Mononuclear cell (primary cell): ENCODE data around the gene SLC38A10. TPM values are rescaled to one million over a fixed set of nuclear protein-coding genes. Genes with fewer than 3 reads are reported as not detected.

ENCODE experiments used
- H3K27me3 ChIP-seq: 2 replicates; pipeline ENCODE4 v1.6.0; 2011; ENCODE audit warnings: low read length, control low read depth; ENCODE audit not compliant: insufficient read depth
- H3K4me1 ChIP-seq: 2 replicates; pipeline ENCODE4 v1.5.1; 2011; ENCODE audit warnings: mild to moderate bottlenecking, low read length, control low read depth; ENCODE audit not compliant: insufficient read depth
- H3K4me3 ChIP-seq: 2 replicates; pipeline ENCODE4 v1.5.1; 2011; ENCODE audit warnings: mild to moderate bottlenecking, low read length, moderate library complexity
- H3K9me3 ChIP-seq: 2 replicates; pipeline ENCODE4 v1.5.1; 2011; ENCODE audit warnings: low read depth, mild to moderate bottlenecking, control low read depth, low read length
- total RNA-seq: library from RNA; depleted of rRNA; stranded (reverse); fragments of >200 nt; gene quantifications from one replicate; pipeline ENCODE4 v1.2.3, GENCODE V29; 2012

SLC38A10 gene
- total RNA-seq, 1 donor, result 30.9 TPM

- Histone ChIP-seq H3K27me3 (no peaks in the 10 kb centered on the region), H3K4me3 (no peak overlapping the region), H3K4me1 (peaks cover 23% of the 10 kb centered on the region), H3K9me3 (no peaks in the 10 kb centered on the region)
These were observed 42.1 kb downstream of the SLC38A10 start for GRCh38 chr17:81252987-81253329.

GRCh38 chr17:81252326-81252986 lies 42.7 kb downstream of the SLC38A10 start:
- no peak overlapping the region for H3K4me3 ChIP-seq
- no peaks in the 10 kb centered on the region for H3K9me3 ChIP-seq
- H3K4me1 ChIP-seq, result peaks cover 23% of the 10 kb centered on the region
- H3K27me3 ChIP-seq, result no peaks in the 10 kb centered on the region

GRCh38 chr17:81251709-81252301 lies 43.3 kb downstream of the SLC38A10 start:
- Histone ChIP-seq H3K4me1 (peaks cover 23% of the 10 kb centered on the region), H3K27me3 (no peaks in the 10 kb centered on the region), H3K9me3 (no peaks in the 10 kb centered on the region), H3K4me3 (no peak overlapping the region)

GRCh38 chr17:81251094-81251708 lies 43.9 kb downstream of the SLC38A10 start:
- H3K9me3 ChIP-seq, result no peaks in the 10 kb centered on the region
- H3K27me3 ChIP-seq, result no peaks in the 10 kb centered on the region
- peaks cover 23% of the 10 kb centered on the region for H3K4me1 ChIP-seq
- no peak overlapping the region for H3K4me3 ChIP-seq

GRCh38 chr17:81250286-81251093 lies 44.6 kb downstream of the SLC38A10 start:
- Histone ChIP-seq H3K4me1 (peaks cover 19% of the 10 kb centered on the region), H3K9me3 (no peaks in the 10 kb centered on the region), H3K4me3 (no peak overlapping the region), H3K27me3 (no peaks in the 10 kb centered on the region)

DNA sequence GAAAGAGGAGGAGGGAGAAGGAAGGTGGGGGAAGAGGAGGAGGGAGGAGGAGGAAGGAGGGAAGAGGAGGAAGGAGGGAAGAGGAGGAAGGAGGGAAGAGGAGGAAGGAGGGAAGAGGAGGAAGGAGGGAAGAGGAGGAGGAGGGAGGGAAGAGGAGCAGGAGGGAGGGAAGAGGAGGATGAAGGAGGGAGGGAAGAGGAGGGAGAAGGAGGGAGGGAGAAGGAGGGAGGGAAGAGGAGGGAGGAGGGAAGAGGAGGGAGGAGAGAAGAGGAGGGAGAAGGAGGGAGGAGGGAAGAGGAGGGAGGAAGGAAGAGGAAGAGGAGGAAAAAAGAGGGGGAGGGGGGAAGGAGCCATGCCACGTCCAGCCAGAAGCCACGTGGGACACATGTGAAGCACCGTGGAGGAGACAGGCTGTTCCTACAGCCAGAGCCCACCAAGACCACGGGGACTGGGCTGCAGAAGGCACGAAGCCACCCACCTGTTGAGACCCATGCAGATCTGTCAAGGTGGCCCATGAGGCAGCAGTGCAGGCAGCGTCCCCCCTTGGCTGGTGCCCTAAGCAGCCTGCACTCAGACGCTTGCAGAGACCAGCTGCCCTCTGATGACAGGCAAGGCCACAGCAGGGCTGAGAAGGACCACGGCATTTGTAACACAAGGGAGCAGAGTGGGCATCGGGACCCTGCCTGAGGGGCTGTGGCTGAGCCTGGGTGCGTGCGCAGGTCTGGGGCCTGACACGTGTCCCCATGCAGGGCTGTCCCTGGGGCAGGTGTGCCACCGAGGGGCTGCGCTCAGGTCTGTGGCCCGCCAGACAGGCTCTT lies 45.7 kb downstream of the SLC38A10 start:
- no peak overlapping the region for H3K4me3 ChIP-seq
- no peaks in the 10 kb centered on the region for H3K27me3 ChIP-seq
- peaks cover 8% of the 10 kb centered on the region for H3K4me1 ChIP-seq
- H3K9me3 ChIP-seq, result no peaks in the 10 kb centered on the region

DNA sequence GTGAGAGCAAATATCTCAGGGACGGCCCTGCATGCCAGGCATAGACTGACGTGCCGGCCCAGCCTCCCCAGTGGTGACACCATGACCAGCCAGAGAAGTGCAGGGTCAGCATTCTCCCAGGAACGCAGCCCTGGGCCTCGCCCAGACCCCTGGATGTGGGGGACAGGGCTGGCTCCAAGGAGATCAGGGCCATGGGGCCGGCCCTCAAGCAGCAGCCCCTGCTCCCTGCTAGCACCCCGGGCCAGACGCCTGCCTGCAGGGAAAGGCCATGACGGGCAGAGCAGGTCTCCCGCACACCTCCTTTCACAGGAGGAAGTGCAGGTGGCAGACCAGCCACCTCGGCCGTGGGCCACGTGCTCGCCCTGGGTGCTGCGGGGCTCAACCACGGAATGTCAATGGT lies 46.5 kb downstream of the SLC38A10 start:
- Histone ChIP-seq H3K9me3 (no peaks in the 10 kb centered on the region), H3K4me3 (no peak overlapping the region), H3K4me1 (peaks cover 7% of the 10 kb centered on the region), H3K27me3 (no peaks in the 10 kb centered on the region)

GRCh38 chr17:81247339-81247990 lies 47.6 kb downstream of the SLC38A10 start:
- Histone ChIP-seq H3K4me1 (peaks cover 5% of the 10 kb centered on the region), H3K27me3 (no peaks in the 10 kb centered on the region), H3K9me3 (no peaks in the 10 kb centered on the region), H3K4me3 (no peak overlapping the region)

DNA sequence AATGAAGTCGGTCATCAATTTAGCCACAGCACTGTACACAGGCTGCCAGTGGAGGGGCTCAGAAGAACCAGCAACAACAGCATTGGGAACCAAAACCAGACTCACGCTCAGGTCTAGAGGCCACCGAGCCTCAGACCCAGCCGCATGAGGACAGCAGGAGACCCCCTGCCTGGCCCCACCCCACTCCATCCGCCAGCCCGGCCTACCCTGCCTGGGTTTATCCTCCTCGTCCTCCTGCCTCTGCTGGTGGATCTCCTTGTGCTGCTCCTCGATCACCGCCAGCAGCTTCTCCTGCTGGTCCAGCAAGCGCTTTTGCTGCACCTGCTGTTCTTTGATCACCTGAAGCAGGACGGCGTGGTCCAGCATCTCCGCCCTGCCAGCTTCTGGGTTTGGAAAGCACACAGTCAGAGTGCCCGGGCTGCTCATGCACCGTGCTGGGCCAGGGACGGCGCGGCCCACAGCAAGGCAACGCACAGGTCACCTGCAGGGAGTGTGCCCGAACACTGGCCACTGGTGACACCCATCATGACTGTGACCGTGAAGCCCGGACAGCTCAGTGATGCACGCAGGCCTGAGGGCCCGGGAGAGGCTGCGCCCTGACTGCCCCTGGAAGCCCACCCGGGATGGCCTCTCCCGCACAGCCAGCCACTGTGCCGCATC lies 48.3 kb downstream of the SLC38A10 start:
- no peaks in the 10 kb centered on the region for H3K27me3 ChIP-seq
- H3K4me3 ChIP-seq, result no peak overlapping the region
- no peaks in the 10 kb centered on the region for H3K9me3 ChIP-seq
- H3K4me1 ChIP-seq, result peaks cover 2% of the 10 kb centered on the region

GRCh38 chr17:81246343-81246670 lies 48.8 kb downstream of the SLC38A10 start:
- Histone ChIP-seq H3K4me1 (peaks cover 5% of the 10 kb centered on the region), H3K4me3 (no peak overlapping the region), H3K9me3 (no peaks in the 10 kb centered on the region), H3K27me3 (no peaks in the 10 kb centered on the region)

DNA sequence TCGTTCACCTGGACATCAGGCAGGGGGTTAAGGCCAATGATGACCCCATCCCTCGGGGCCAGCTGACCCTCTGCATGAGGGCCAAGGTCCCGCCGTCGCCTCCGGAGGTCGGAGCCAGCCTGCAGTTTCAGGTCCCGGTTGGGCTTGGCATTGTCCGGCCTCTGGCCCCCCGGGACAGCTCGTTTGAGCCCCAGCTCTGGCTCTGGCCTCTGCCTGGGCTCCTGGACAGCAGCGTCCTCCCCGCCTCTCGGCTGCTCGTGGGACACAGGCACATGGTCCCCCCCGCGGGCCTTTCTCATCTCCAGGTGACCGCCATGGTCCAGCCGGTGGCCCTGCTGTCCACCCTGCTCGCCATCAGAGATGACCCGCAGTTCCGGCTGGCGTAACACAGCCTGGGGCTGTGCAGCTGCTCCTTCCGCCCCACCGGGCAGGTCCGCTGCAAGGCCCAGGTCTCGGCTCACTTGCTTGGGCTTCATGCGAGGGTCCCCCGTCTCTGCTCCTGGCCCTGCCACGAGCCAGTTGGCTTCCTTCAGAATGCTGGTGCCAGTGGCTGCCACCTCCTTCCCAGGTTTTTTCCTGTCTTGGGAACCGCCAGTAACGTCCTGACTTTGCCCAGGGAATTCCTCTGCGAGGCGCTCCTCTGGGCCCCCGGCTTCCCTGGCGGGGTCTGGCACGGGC lies 49.3 kb downstream of the SLC38A10 start:
- no peak overlapping the region for H3K4me3 ChIP-seq
- no peaks in the 10 kb centered on the region for H3K9me3 ChIP-seq
- H3K27me3 ChIP-seq, result no peaks in the 10 kb centered on the region
- H3K4me1 ChIP-seq, result peaks cover 5% of the 10 kb centered on the region

GRCh38 chr17:81245024-81245664 lies 50.0 kb downstream of the SLC38A10 start:
- no peak overlapping the region for H3K4me3 ChIP-seq

DNA sequence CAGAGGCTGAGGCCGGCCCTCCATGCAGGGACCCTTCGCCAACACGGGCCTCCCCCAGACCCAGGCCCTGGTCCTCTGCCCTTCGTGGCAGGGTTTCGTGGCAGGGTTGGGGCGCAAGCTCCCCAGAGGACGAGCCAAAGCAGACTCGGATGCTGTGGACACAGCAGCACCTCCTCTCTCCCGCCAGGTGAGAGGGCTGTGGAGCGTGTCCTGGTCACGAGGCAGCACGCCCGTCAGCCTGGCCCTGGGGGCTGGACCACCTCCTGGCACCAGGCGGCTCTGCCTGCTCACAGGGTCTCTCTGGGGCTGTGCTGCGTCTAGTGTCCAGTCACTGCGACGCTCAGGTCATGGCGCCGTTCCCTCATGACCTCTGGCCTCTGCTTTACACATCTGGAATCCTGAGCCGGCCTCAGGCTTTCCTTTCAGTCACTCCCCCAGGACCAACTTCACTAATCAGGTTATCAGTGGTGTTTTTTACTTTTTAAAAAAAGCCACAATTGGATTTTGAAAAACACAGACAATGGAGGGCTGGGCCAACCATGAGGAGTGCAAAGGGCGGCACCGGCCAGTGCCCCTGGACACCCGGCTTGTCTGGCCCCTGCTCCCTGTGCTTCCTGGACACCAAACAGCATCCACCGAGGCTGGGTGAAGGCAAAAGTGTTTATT lies 50.6 kb downstream of the SLC38A10 start:
- no peaks in the 10 kb centered on the region for H3K9me3 ChIP-seq
- H3K27me3 ChIP-seq, result no peaks in the 10 kb centered on the region
- H3K4me3 ChIP-seq, result no peak overlapping the region
- H3K4me1 ChIP-seq, result peaks cover 16% of the 10 kb centered on the region

More at GRCh38 chr17:81245024-81245664, 50.0 kb downstream of the SLC38A10 start:
- Histone ChIP-seq H3K27me3 (no peaks in the 10 kb centered on the region), H3K4me1 (peaks cover 9% of the 10 kb centered on the region), H3K9me3 (no peaks in the 10 kb centered on the region)
